Left forelimb (tissue), 1 donor: ENCODE results near the gene EARS2.
"Not testable (repeated sequence)": the region's sequence is repeated elsewhere in the genome, so short reads cannot be mapped to it uniquely, and the experiment has no call there.

Experiments used
- DNase-seq: peaks from one replicate; pipeline ENCODE4 v3.0.0-alpha.2; 2018; ENCODE audit warnings: low spot score

The EARS2 gene

GRCh38 chr16:23505671-23506605 is 51.2 kb downstream of the EARS2 start:
- DNase-seq: no peak

- DNase-seq: no peak
Measured at GRCh38 chr16:23505180-23505665, 51.9 kb downstream of the EARS2 start.

- DNase-seq: no peak
Measured at GRCh38 chr16:23504453-23505179, 52.5 kb downstream of the EARS2 start.

- no peak for DNase-seq
Measured at GRCh38 chr16:23504076-23504452, 53.1 kb downstream of the EARS2 start.

GRCh38 chr16:23502466-23502865 is 54.7 kb downstream of the EARS2 start:
- DNase-seq: no peak

- DNase-seq: no peak
Measured at GRCh38 chr16:23501291-23501690, 55.9 kb downstream of the EARS2 start.

- no peak for DNase-seq
Measured at GRCh38 chr16:23500862-23501225, 56.3 kb downstream of the EARS2 start.

- DNase-seq: no peak
Measured at GRCh38 chr16:23500212-23500861, 56.8 kb downstream of the EARS2 start.

GRCh38 chr16:23499801-23500200 is 57.3 kb downstream of the EARS2 start:
- DNase-seq: no peak

GRCh38 chr16:23498863-23499262 is 58.3 kb downstream of the EARS2 start:
- DNase-seq: no peak

GRCh38 chr16:23497543-23497868 is 59.6 kb downstream of the EARS2 start:
- no peak for DNase-seq

- DNase-seq: no peak
Measured at GRCh38 chr16:23496821-23497542, 60.2 kb downstream of the EARS2 start.

- DNase-seq: no peak
Measured at GRCh38 chr16:23495671-23496070, 61.5 kb downstream of the EARS2 start.

GRCh38 chr16:23494188-23494587 is 63.0 kb downstream of the EARS2 start:
- no peak for DNase-seq

GRCh38 chr16:23491490-23492391 is 65.4 kb downstream of the EARS2 start:
- no peak for DNase-seq

- DNase-seq: no peak
Measured at GRCh38 chr16:23486480-23486879, 70.7 kb downstream of the EARS2 start.

- no peak for DNase-seq
Measured at GRCh38 chr16:23485841-23486240, 71.3 kb downstream of the EARS2 start.

GRCh38 chr16:23485257-23485614 is 71.9 kb downstream of the EARS2 start:
- DNase-seq: no peak

- no peak for DNase-seq
Measured at GRCh38 chr16:23484510-23485256, 72.5 kb downstream of the EARS2 start.

- DNase-seq: not testable (repeated sequence)
Measured at GRCh38 chr16:23483492-23483891, 73.7 kb downstream of the EARS2 start.
